Renal cortical epithelial cell (primary cell): ENCODE results near the gene GTF3C1. TPM values are rescaled to one million over a fixed set of nuclear protein-coding genes. Genes with fewer than 3 reads are reported as not detected.

Source experiments
- DNase-seq: peaks from one replicate; pipeline ENCODE4 v3.0.0-alpha.2; 2011; ENCODE audit warnings: low read depth
- total RNA-seq: library from RNA; depleted of rRNA; stranded (reverse); fragments of >200 nt; gene quantifications from 2 replicates; pipeline ENCODE4 v1.2.3, GENCODE V29; 2014

The GTF3C1 gene
- total RNA-seq, 1 donor from 2014 or later = 97.3 TPM

DNA sequence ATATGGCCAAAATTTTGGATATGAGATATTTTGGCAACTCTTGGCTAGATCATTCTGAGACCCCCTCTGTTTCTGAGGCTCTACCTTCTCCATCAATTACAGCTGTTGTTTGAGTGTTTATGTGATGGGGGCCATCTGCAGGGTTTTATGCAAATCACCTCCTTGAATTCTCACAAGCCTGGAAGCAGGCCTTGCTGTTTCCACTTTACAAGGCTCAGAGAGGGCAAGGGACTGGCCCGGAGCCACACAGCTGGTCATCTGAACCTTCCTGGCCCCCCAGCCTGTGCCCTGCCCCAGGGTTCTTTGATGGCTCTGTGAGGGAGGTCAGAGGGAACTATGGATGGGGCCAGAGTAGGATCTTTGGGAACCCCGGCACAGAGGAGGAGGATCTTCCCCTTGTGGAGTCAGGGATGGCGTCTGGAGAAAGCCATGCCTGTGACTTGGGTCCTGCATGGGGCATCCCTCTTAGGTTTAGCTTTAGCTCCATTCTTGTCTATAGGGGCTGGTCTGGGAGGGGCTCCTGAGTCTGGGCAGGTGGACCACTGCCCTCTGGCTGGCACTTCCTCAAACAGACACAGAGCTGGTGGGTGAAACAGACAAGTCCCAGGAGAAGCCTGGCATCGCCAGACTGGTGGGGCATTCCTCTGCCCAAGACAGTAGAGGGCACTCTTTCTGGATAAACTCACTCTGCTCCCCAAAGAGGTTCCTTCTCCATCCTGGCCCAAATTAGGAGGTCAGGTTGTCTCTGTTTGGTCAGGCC is 121.5 kb downstream of the GTF3C1 start:
- DNase-seq = no peak

DNA sequence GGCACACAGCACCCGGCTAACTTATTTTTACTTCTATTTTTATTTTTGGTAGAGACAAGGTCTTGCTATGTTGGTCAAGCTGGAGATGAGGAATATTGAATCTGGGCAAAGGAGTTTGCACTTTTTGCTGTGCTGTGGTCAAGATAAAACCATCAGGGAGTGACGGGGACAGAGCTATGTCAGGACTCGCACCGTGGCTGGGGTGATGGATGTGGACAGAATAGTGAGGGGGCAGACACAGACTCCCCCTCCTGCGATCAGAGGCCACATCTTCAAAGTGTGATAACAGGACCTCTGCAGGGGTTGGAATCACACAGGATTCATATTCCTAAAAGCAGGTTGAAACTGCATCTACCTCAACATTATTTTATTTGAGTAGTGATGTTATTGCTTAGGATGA is 122.2 kb downstream of the GTF3C1 start:
- DNase-seq = no peak

DNA sequence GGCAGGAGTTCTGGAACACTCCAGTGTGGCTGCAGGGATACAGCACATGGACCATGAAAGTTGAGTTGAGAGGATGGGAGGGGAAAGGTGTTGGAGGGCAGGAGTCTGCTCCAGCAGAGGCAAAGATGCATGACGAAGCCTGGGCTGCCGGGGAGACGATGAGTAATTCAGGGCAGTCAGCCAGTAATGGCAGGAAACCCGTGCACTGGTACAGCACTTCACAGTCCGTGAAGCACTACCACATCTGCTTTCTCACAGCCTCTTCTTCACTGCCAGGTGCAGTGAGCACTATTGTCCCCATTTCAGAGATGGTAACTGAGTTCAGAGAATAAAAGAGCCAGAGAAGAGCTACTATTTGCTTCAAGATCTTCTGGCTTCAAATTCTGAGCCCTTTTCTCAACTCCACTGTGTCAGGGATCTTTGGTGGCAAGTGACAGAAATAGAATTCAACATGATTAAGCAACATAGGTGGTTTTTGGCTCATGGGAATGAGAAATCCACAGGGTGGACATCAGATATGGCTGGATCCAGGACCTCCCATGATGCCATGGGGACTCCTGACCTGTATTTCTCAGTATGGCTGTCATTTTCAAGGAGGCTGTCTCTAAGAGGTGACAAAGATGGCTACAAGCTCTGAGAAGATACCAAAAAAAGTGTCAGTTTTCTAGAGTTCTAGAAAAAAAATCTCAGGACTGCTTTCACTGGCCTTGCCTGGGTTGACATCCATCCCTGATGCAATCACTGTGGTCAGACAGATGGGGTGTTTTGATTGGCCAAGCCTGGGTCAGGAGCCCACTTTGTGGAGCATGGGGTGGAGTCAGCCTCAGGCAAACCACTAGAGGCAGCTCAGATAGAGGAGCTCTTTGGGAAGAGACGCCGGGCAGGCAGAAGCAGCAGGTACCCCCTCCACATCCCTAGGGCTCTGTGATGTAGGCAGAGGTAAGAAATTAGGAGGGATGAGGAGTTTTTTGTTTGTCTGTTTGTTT is 123.0 kb downstream of the GTF3C1 start:
- peak; percentile 95 for DNase-seq

DNA sequence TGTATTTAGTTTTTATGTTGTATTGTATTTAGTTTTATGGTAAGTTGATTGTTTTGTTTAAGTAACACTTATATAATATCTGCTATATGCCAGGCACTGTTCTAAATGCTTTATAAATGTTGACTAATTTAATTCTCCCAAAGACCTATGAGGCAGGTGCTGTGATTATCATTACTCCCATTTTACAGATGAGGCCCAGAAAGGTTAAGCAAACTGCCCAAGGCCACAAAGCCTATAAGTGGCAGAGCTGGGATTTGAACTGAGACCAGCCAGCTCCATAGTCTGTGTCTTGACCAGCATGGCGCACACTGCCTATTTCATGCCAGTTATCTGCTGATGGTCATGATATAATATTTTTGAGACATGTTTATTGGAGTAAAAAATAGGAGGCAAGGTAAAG is 123.8 kb downstream of the GTF3C1 start:
- no peak for DNase-seq

DNA sequence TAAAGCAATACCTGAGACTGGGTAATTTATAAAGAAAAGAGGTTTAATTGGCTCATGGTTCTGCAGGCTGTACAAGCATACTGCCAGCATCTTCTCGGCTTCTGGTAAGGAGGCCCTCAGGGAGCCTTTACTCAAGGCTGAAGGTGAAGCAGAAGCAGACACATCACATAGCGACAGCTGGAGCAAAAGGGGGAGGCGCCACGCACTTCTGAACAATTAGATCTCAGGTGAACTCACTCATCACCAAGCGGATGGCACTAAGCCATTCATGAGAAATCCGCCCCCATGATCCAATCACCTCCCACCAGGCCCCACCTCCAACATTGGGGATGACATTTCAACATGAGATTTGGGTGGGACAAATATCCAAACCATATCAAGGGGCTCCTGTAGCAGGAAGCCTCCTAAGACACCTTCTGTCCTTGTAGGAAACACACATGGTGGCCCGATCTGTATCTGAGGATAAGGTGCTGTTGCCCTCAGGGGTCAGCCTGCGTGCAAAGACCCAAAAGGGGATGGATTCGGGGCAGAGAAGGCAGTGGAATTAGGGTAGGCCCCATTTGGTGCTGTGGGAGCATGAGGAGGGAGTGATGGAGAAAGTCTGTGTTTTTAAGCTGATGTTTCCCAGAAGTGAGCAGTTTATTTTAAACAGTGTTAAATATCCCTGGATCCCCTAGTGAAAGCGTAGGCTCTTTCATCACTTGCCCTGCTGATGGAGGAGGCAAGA is 124.8 kb downstream of the GTF3C1 start:
- DNase-seq = no peak

DNA sequence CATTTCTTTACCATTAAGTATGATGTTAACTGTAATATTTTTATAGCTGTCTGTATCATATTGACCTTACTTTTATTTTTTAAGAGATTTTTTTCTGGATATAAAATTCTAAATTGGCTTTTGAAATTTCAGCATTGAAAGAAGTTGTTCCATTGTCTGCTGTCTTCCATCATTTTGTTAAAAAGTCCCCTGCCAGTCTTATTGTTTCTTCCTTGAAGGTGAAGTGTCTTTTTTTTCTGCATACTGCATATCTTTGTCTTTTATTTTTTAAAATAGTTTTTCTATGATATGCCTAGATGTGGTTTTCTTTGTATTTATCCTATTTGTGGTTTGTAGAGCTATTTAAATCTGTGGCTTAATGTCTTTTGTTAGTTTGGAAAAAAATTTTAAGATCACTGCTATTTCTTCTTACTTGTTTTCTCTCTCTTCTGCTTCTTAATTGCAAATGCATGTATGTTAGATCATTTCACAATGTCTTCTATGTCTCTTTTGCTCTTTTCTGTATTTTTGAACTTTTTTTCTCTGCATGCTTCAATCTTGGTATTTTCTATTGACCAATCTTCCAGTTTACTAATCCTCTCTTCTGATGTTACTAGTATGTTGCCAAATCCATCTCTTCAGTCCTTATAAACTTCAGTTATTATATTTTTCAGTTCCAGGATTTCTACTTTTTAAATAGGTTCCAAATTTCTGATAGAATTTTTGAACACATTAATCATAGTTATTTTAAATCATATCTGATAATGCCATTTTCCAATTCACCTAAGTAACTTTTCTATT is 127.6 kb downstream of the GTF3C1 start:
- DNase-seq = no peak

DNA sequence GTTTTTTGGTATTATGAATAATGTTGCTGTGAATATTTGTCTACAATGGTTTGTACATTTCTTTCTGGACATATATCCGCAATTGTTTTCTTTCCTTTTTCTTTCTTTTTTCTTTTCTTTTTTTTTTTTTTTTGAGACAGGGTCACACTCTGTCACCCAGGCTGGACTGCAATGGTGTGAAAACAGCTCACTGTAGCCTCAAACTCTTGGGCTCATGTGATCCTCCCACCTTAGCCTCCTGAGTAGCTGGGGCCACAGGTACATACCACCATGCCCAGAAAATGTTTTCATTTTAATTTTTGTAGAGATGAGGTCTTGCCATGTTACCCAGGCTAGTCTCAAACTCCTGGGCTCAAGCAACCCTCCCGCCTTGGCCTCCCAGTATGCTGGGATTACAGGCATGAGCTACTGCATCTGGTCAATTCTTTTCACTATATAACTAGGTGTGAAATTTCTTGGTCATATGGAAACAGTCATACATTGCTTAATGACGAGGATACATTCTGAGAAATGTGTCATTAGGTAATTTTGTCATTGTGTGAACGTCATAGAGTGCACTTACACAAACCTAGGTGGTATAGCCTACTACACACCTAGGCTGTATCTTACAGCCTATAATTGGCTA is 132.6 kb downstream of the GTF3C1 start:
- no peak for DNase-seq

DNA sequence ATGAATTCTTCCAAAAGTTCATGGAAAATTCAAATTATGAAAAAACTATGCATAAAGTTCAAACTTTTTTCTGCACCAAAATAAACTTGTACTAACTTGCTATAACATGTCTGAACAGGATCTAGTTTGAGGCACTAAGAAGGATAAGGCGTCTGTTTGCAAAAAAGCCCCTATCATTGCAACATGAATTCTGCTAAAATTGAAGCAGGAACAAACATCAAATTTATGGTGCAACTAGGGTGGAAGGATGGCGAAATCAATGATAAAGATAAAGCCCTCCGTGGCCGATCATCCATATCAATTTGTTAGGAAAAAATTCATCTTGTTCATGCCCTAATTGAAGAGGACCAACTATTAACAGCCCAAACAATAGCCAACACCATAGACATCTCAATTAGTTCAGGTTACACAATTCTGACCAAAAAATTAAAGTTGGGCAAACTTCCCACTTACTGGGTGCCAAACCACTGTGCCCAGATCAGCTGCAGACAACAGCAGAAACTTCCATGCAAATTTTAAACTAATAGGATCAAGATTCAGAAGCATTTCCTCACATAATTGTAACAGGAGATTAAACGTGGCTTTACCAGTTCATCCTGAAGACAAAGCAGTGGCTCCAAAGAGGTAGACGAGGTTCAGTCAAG is 134.8 kb downstream of the GTF3C1 start:
- no peak for DNase-seq

DNA sequence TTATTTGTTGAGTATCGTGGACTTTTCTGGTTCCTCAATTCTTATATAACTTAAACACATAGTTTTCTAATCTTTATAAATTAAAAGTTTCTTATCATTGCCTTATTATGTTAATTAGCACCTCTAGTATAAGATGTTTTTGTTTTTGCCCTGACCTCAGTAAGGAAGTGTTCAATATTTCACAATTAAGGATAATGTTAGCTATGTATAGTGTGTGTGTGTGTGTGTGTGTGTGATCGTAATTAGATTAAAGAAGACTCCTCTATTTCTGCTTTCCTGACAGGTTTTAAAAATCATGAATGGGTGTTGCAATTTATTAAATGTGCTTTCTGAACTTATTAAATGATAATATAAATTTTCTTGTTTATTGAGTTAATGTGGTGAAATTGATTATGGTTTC is 135.8 kb downstream of the GTF3C1 start:
- DNase-seq = no peak

DNA sequence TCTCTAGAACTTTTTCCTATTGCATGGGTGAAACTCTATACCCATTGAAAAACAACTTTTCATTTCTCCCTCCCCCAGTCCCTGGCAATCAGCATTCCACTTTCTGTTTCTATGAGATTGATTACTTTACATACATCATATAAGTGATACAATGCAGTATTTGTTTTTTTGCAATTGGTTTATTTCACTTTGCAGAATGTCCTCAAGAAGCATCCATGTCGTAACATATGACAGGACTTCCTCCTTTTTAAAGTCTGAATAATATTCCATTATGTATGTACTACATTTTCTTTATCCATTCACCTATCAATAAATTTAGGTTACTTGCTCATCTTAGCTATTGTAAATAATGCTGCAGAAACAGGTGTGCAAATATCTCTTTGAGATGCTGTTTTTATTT is 139.0 kb downstream of the GTF3C1 start:
- no peak for DNase-seq

Other genes with a start within 250 kb of the GTF3C1 start
- 20.1 and 31.7 TPM in 2 replicates for gene IL4R, start 235.9 kb downstream of the GTF3C1 start, total RNA-seq
- gene IL21R, start 147.7 kb downstream of the GTF3C1 start, total RNA-seq = under 0.01 TPM in 1 of 2 replicates, not detected in the other
- 25.4 and 63.0 TPM in 2 replicates for gene KATNIP, start 231 bp upstream of the GTF3C1 start, total RNA-seq